ENCODE data around the gene GRM8.

The GRM8 gene

DNA sequence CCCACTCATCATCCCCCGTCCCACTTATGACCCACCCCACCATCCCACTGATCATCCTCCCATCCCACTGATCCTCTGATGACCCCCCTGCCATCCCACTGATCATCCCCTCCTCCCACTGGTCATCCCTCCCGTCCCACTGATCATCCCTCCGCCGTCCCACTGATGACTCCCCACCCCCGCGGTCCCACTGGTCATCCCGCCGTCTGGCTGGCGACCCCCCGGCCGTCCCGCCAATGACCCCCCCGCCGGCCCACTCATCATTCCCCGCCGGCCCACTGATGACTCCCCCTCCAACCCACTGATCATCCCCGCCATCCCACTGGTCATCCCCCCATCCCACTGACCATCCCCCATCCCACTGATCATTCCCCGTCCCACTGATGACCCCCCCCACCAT lies 161.1 kb downstream of the GRM8 start:
- Histone ChIP-seq H3K4me2 (ENCODE audit: insufficient read depth, low read length) (no peak overlapping the region), H3K27me3 (ENCODE audit: insufficient read depth, low read length, poor library complexity) (no peaks in the 10 kb centered on the region), H3K9me3 (ENCODE audit: insufficient read depth, low read length, severe bottlenecking) (no peaks in the 10 kb centered on the region), H2AFZ (ENCODE audit: low read depth, low read length) (no peak overlapping the region), H4K20me1 (ENCODE audit: insufficient read depth, low read length) (no peaks in the 10 kb centered on the region), H3K79me2 (ENCODE audit: insufficient read depth, low read length) (no peaks in the 10 kb centered on the region), H3K4me3 (ENCODE audit: low read depth in 1 of 2, low read length in 2 of 2) (no peak overlapping the region), H3K27ac (ENCODE audit: low read length) (no peak overlapping the region), H3K4me1 (ENCODE audit: insufficient read depth, low read length) (no peaks in the 10 kb centered on the region), H3K36me3 (ENCODE audit: insufficient read depth, low read length) (no peaks in the 10 kb centered on the region), H3K9ac (ENCODE audit: low read depth, low read length) (no peak overlapping the region)
- TF ChIP-seq EZH2 (IDR thresholded peaks at IDR 0.05; ENCODE audit: borderline replicate concordance, low read depth, low read length, severe bottlenecking): no peak
- TF ChIP-seq, protein P1, sequence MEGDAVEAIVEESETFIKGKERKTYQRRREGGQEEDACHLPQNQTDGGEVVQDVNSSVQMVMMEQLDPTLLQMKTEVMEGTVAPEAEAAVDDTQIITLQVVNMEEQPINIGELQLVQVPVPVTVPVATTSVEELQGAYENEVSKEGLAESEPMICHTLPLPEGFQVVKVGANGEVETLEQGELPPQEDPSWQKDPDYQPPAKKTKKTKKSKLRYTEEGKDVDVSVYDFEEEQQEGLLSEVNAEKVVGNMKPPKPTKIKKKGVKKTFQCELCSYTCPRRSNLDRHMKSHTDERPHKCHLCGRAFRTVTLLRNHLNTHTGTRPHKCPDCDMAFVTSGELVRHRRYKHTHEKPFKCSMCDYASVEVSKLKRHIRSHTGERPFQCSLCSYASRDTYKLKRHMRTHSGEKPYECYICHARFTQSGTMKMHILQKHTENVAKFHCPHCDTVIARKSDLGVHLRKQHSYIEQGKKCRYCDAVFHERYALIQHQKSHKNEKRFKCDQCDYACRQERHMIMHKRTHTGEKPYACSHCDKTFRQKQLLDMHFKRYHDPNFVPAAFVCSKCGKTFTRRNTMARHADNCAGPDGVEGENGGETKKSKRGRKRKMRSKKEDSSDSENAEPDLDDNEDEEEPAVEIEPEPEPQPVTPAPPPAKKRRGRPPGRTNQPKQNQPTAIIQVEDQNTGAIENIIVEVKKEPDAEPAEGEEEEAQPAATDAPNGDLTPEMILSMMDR (IDR thresholded peaks at IDR 0.05; ENCODE audit: borderline replicate concordance, extremely low read depth, low read length, poor library complexity, severe bottlenecking): no peak
- ATAC-seq (ENCODE audit: insufficient read depth, low read depth) (no peak), DNase-seq (no peak)

- H3K27ac ChIP-seq (ENCODE audit: low read length): no peak overlapping the region
- H3K79me2 ChIP-seq (ENCODE audit: insufficient read depth, low read length): no peaks in the 10 kb centered on the region
- no peak overlapping the region for H3K9ac ChIP-seq (ENCODE audit: low read depth, low read length)
- H3K27me3 ChIP-seq (ENCODE audit: insufficient read depth, low read length, poor library complexity): no peaks in the 10 kb centered on the region
- H3K4me1 ChIP-seq (ENCODE audit: insufficient read depth, low read length): no peaks in the 10 kb centered on the region
- no peaks in the 10 kb centered on the region for H3K9me3 ChIP-seq (ENCODE audit: insufficient read depth, low read length, severe bottlenecking)
- no peak overlapping the region for H3K4me2 ChIP-seq (ENCODE audit: insufficient read depth, low read length)
- H3K36me3 ChIP-seq (ENCODE audit: insufficient read depth, low read length): no peaks in the 10 kb centered on the region
- no peak overlapping the region for H3K4me3 ChIP-seq (ENCODE audit: low read depth in 1 of 2, low read length in 2 of 2)
- DNase-seq (no peak), ATAC-seq (ENCODE audit: insufficient read depth, low read depth) (no peak)
- no peaks in the 10 kb centered on the region for H4K20me1 ChIP-seq (ENCODE audit: insufficient read depth, low read length)
- TF ChIP-seq, protein P1 (IDR thresholded peaks at IDR 0.05; ENCODE audit: borderline replicate concordance, extremely low read depth, low read length, poor library complexity, severe bottlenecking): no peak
- no peak overlapping the region for H2AFZ ChIP-seq (ENCODE audit: low read depth, low read length)
These were observed 163.6 kb downstream of the GRM8 start for GRCh38 chr7:127089146-127089545.

- Histone ChIP-seq H3K9ac (ENCODE audit: low read depth, low read length) (no peak overlapping the region), H2AFZ (ENCODE audit: low read depth, low read length) (no peak overlapping the region), H3K9me3 (ENCODE audit: insufficient read depth, low read length, severe bottlenecking) (no peaks in the 10 kb centered on the region), H3K27ac (ENCODE audit: low read length) (no peak overlapping the region), H3K27me3 (ENCODE audit: insufficient read depth, low read length, poor library complexity) (no peaks in the 10 kb centered on the region), H3K4me3 (ENCODE audit: low read depth in 1 of 2, low read length in 2 of 2) (no peak overlapping the region), H3K4me1 (ENCODE audit: insufficient read depth, low read length) (no peaks in the 10 kb centered on the region), H4K20me1 (ENCODE audit: insufficient read depth, low read length) (no peaks in the 10 kb centered on the region), H3K36me3 (ENCODE audit: insufficient read depth, low read length) (no peaks in the 10 kb centered on the region), H3K79me2 (ENCODE audit: insufficient read depth, low read length) (no peaks in the 10 kb centered on the region), H3K4me2 (ENCODE audit: insufficient read depth, low read length) (no peak overlapping the region)
- TF ChIP-seq EZH2 (IDR thresholded peaks at IDR 0.05; ENCODE audit: borderline replicate concordance, low read depth, low read length, severe bottlenecking): no peak
- TF ChIP-seq, protein P1 (IDR thresholded peaks at IDR 0.05; ENCODE audit: borderline replicate concordance, extremely low read depth, low read length, poor library complexity, severe bottlenecking): no peak
- ATAC-seq (ENCODE audit: insufficient read depth, low read depth) (no peak), DNase-seq (no peak)
These were observed 171.2 kb downstream of the GRM8 start for GRCh38 chr7:127081539-127081938.

GRCh38 chr7:127080576-127080975 lies 172.2 kb downstream of the GRM8 start:
- TF ChIP-seq, protein P1 (IDR thresholded peaks at IDR 0.05; ENCODE audit: borderline replicate concordance, extremely low read depth, low read length, poor library complexity, severe bottlenecking): no peak
- no peak for TF ChIP-seq EZH2 (IDR thresholded peaks at IDR 0.05; ENCODE audit: borderline replicate concordance, low read depth, low read length, severe bottlenecking)
- Histone ChIP-seq H3K4me1 (ENCODE audit: insufficient read depth, low read length) (no peaks in the 10 kb centered on the region), H3K27ac (ENCODE audit: low read length) (no peak overlapping the region), H3K36me3 (ENCODE audit: insufficient read depth, low read length) (no peaks in the 10 kb centered on the region), H3K9ac (ENCODE audit: low read depth, low read length) (no peak overlapping the region), H3K4me3 (ENCODE audit: low read depth in 1 of 2, low read length in 2 of 2) (no peak overlapping the region), H3K9me3 (ENCODE audit: insufficient read depth, low read length, severe bottlenecking) (no peaks in the 10 kb centered on the region), H3K79me2 (ENCODE audit: insufficient read depth, low read length) (no peaks in the 10 kb centered on the region), H3K4me2 (ENCODE audit: insufficient read depth, low read length) (no peak overlapping the region), H2AFZ (ENCODE audit: low read depth, low read length) (no peak overlapping the region), H4K20me1 (ENCODE audit: insufficient read depth, low read length) (no peaks in the 10 kb centered on the region), H3K27me3 (ENCODE audit: insufficient read depth, low read length, poor library complexity) (no peaks in the 10 kb centered on the region)
- no peak for ATAC-seq (ENCODE audit: insufficient read depth, low read depth)
- no peak for DNase-seq

All from DND-41 (cell line).